HG02885 (cell line): ENCODE results near the gene ITGB3BP.
A peak's percentile ranks its signal among the peaks of the same experiment; 100 is the strongest.
"Not testable (repeated sequence)": the region's sequence is repeated elsewhere in the genome, so short reads cannot be mapped to it uniquely, and the experiment has no call there.

ENCODE experiments used
- ATAC-seq: cut with Tn5 transposase; IDR thresholded peaks from one replicate; pipeline ENCODE4 v1.9.1; 2021; ENCODE audit warnings: mild to moderate bottlenecking; ENCODE audit not compliant: unreplicated experiment, poor library complexity

Gene ITGB3BP, protein sequence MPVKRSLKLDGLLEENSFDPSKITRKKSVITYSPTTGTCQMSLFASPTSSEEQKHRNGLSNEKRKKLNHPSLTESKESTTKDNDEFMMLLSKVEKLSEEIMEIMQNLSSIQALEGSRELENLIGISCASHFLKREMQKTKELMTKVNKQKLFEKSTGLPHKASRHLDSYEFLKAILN

GRCh38 chr1:63522891-63523728 is at the start of gene ITGB3BP, which contains the start of gene EFCAB7:
Gene ITGB3BP, minus strand, starts transcription at chr1:63523225. Its CDS starts 92 bp downstream, at chr1:63523133.
Gene EFCAB7, plus strand, starts transcription at chr1:63523525. Its CDS starts 2,048 bp downstream, at chr1:63525573.
- ATAC-seq: peak; percentile 88

- not testable (repeated sequence) for ATAC-seq
Observed at GRCh38 chr1:63572686-63573085, 49.7 kb upstream of the ITGB3BP start.

DNA sequence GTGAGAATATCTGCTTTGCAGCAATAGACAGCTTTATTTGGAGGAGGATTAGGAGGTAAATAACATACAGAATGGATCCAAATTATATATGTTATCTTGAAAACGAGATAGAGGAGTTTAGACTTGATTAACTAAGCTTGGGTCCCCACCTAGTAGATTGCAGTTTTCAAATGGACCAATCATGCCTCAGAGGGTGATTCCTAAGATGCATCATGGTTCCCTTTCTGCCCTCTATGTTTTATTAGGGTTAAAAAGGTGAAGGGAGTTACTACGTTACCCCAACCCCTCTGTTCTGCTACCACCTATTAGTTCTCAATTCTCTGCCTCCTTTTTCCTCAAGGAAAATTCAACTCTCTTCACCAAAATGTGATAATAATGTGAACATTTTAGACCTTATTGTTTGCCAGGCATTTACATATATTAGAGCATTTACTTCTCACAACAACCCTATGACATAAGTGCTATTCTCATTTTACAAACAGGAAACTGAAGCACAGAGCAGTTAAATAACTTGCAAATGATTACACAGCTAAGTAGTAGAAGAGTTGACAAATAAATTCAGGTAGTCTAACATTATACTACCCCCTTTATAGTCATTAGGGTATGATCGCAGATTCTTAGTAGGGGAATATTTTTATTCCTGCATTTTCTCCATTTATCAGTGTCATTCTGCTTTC is 46.8 kb upstream of the ITGB3BP start:
- ATAC-seq: no peak

- ATAC-seq: no peak
Observed at GRCh38 chr1:63569068-63569467, 46.0 kb upstream of the ITGB3BP start.

DNA sequence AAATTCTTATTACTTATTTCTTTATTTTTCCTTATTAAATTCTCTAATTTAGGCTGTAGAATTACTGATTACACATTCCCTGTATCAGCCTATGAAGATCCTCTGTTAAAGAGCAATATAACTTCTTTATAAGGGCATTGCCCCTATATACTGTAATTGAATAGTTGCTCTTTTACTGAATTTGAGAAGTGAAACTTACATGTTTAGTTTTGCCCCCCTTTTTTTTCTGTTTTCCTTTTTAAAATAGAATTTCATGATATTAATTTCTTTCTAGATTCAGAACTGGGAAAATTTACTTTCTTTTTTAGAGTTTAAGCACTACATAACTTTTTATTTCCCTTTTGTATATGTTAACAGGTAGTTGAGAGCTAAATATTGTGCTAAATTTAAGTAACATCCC is 40.7 kb upstream of the ITGB3BP start:
- ATAC-seq: no peak

DNA sequence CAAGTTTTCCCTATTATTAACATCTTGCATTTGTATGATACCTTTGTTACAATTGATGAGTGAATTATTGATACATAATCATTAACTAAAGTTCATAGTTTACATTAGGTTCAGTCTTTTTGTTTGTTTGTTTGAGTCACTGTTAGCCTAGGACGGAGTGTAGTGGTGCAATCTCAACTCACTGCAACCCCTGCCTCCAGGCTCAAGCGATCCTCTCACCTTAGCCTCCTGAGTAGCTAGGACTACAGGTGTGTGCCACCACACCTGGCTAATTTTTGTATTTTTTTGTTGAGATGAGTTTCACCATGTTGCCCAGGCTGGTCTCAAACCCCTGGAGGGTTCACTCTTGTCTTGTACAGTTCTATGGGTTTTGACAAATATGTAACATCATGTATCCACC is 36.3 kb upstream of the ITGB3BP start:
- no peak for ATAC-seq

DNA sequence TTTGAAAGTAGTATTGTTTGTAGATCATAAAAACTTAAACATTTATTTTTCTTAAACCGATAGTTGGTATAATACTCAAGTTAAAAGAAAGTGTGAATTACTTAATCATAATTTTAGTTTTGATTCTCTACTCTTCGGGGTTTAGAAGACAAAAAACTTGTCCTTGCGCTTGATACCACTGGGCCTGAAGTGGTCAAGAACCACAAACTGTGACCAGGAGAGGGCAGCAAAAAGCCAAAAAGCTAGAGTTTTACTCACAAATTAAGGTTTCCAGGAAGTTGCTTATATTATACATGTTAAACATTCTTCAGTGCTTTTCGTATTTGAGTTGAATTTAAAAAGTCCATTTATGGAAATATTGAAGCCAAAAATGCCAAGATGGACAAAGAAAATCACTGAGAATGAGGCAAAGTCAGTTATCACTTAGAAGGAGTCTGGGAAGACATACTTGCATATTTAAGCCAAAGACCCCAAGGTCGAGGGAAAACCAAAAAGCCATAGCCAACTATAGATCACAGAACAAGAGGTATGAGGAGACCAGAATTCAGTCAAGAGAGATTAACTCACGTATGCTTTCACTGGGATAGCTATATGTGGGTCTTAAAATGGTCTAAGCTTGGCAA is 34.5 kb upstream of the ITGB3BP start:
- ATAC-seq: no peak

GRCh38 chr1:63555480-63555879 is 32.5 kb upstream of the ITGB3BP start:
- no peak for ATAC-seq

- ATAC-seq: no peak
Observed at GRCh38 chr1:63548877-63549276, 25.9 kb upstream of the ITGB3BP start.

DNA sequence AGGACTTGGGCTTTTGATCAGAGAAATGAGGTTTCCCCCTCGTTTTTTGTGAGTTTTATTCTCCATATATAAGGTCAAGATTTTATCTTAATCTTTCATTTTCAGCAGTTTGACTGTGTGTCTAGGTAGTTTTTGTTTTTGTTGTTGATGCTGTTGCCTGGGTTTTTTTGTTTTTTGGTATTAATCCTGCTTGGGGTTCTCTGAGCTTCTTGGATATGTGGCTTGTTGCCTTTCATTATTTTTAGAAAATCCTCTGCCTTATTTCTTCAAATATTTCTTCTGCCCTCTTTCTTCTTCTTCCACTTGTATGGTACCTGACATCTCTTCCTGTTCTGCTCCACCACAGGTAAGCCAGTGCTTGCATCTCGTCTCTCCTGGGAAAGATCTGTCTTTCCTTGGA is 25.3 kb upstream of the ITGB3BP start:
- no peak for ATAC-seq

DNA sequence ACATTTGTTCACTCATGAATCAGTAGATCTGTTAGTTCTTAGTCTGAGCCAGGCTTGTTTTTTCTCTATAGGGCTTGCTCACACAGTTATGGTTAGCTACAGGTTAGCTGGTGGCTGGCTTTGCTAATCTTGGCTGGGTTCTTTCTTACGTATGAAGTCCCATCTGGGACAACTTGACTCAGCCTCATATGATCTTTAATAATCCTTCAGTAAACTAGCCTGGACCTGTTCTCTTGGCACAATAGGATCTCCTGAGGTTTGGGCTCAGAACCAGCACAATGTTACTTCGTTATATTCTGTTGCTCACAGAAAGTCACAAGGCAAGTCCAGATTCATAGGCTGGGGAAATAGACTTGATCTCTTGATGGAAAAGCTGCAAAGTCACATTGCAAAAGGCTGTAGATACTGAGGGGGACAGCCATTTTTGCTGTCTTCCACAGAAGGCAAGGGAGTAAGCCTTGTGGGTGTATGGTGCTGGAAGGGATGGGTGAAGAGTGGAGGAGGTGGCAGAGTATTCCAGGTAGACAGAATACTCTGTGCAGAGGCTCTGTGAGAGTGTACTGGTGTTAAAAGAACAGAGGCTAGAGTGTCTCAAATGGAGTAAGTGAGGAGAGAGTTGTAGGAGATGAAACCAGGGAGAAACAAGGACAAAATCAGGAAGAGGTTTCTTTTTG is 24.7 kb upstream of the ITGB3BP start:
- ATAC-seq: no peak

DNA sequence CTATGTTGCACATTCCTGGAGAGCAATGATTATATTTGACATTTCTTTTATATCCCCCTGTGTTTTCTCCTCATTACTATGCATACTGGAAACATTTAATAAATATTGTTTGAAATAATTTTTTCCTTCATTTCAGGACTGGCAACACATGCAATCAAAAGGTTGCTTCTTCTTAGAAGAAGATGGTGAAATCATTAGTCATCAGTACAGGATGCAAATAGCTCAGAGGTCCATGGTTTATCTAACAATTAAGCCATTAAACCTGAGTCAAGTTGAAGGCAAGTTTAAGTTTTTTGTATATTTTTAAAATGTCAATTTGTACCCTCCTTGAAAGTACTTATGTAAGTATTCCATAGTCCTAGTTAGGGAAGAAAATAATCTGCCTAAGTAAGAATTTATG is 22.8 kb upstream of the ITGB3BP start:
- ATAC-seq: no peak

GRCh38 chr1:63537940-63538339 is 14.9 kb upstream of the ITGB3BP start:
- no peak for ATAC-seq

- ATAC-seq: no peak
Observed at GRCh38 chr1:63537006-63537405, 14.0 kb upstream of the ITGB3BP start.

- no peak for ATAC-seq
Observed at GRCh38 chr1:63534406-63534805, 11.4 kb upstream of the ITGB3BP start.

GRCh38 chr1:63533931-63534330 is 10.9 kb upstream of the ITGB3BP start:
- no peak for ATAC-seq

DNA sequence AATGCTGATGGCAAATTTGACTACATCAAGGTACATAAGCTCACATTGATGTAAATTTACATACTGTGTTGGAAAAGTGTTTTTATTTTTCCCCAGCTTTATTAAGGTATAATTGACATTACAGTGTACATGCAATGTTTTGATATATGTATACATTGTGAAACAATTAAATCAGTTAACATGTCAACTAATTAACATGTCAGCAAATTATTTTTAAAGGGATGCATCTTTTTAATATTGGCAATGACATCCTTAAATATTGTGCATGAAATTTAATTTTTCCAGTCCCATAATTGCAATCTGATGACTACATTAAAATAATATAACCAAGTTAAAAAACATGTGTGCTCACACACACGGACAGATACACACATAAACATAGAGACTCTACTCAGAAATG is 9.7 kb upstream of the ITGB3BP start:
- no peak for ATAC-seq

DNA sequence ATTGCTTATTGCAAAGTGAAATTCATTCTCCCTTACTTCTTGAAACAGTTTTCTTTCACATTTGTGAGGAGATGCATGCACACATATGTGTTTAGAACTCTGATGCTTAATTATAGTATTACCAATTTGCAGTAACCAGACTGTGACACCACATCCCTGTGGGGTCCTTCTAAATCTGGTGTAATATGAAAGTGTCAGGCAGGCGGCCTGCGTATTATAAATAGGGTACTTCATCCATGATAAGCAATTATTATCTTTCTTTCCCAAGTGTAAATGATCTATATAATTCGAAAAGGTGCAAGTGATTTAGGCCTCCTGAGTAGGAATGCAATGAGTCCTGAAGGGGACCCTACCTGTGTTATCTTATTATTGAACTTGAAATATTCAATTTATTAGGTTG is 1.2 kb upstream of the ITGB3BP start:
- ATAC-seq: no peak

GRCh38 chr1:63523738-63524137 is 713 bp upstream of the ITGB3BP start:
- peak; percentile 17 for ATAC-seq

GRCh38 chr1:63516629-63517028 is 6.4 kb downstream of the ITGB3BP start:
- no peak for ATAC-seq
